H1 (cell line): ENCODE measurements around the gene MICALL2. TPM values are rescaled to one million over a fixed set of nuclear protein-coding genes. Genes with fewer than 3 reads are reported as not detected.

Experiments used
- CTCF ChIA-PET: fragments of 300-600 bp; sonication (Branson Sonifier 250); formaldehyde crosslinking; loops from one replicate; lab custom pipeline; 2021; ENCODE audit not compliant: partially characterized antibody; lab: Charles Lee
- POLR2A ChIA-PET: fragments of 300-600 bp; sonication (Branson Sonifier 250); formaldehyde crosslinking; loops from one replicate; lab custom pipeline; 2021; ENCODE audit warnings: inconsistent platforms; ENCODE audit not compliant: partially characterized antibody; lab: Charles Lee
- DNase-seq, 2 experiments: peaks; one replicate each; pipeline versions ENCODE4 v3.0.0 to v3.0.0-alpha.2; 2010 to 2022; ENCODE audit warnings: low spot score in 2 of 2, low read depth in 1 of 2, mixed read lengths in 1 of 2
- FAIRE-seq: peaks from 2 replicates; lab custom pipeline; 2011; peaks lifted over from hg19 to GRCh38; lab: Jason Lieb, UNC
- H2AFZ ChIP-seq: 2 replicates; pipeline ENCODE4 v1.8.1; 2012; ENCODE audit warnings: low read length, inconsistent platforms
- H2AK5ac ChIP-seq: 2 replicates; pipeline ENCODE4 v1.6.1; 2013; ENCODE audit warnings: low read depth, low read length
- H2BK120ac ChIP-seq: replicated peaks from 2 replicates; pipeline ENCODE3; 2013; ENCODE audit warnings: low read depth, low read length, inconsistent platforms
- H2BK12ac ChIP-seq: 2 replicates; pipeline ENCODE4 v1.6.1; 2013; ENCODE audit warnings: low read depth, low read length
- H2BK15ac ChIP-seq: 2 replicates; pipeline ENCODE4 v1.6.1; 2013; ENCODE audit warnings: low read length
- H2BK20ac ChIP-seq: 2 replicates; pipeline ENCODE4 v1.6.1; 2013; ENCODE audit warnings: low read length
- H2BK5ac ChIP-seq: 2 replicates; pipeline ENCODE4 v1.6.1; 2013; ENCODE audit warnings: low read depth, low read length
- H3K14ac ChIP-seq: 2 replicates; pipeline ENCODE4 v1.6.1; 2013; ENCODE audit warnings: inconsistent platforms; ENCODE audit not compliant: insufficient read length
- H3K18ac ChIP-seq: 2 replicates; pipeline ENCODE4 v1.6.1; 2013; ENCODE audit warnings: low read length; ENCODE audit errors: extremely low read depth
- H3K23ac ChIP-seq: 2 replicates; pipeline ENCODE4 v1.6.1; 2013; ENCODE audit warnings: inconsistent platforms; ENCODE audit not compliant: insufficient read length
- H3K23me2 ChIP-seq: 2 replicates; pipeline ENCODE4 v1.6.1; 2013; ENCODE audit warnings: low read depth, low read length
- H3K27ac ChIP-seq: 2 replicates; pipeline ENCODE4 v1.6.1; 2011; ENCODE audit warnings: low read depth, low read length, inconsistent platforms
- H3K27me3 ChIP-seq, 4 experiments: replicated peaks in 1 of 4; 1 replicate in 1 of 4; 2 replicates in 3 of 4; pipeline versions ENCODE4 v1.6.1 to v1.8.1; 2011 to 2013; ENCODE audit warnings: low read length in 3 of 4, mild to moderate bottlenecking in 3 of 4, inconsistent platforms in 2 of 4, mixed read lengths in 2 of 4, moderate library complexity in 1 of 4; ENCODE audit not compliant: control insufficient read depth in 3 of 4, insufficient read depth in 3 of 4; ENCODE audit errors: extremely low read depth in 1 of 4
- H3K36me3 ChIP-seq, 4 experiments: 2 replicates each; pipeline versions ENCODE4 v1.6.1 to v1.8.1; 2011 to 2013; ENCODE audit warnings: mild to moderate bottlenecking in 4 of 4, low read length in 3 of 4, moderate library complexity in 2 of 4, control low read depth in 1 of 4, inconsistent platforms in 1 of 4; ENCODE audit not compliant: insufficient read depth in 4 of 4, control insufficient read depth in 2 of 4
- H3K4ac ChIP-seq: replicated peaks from 2 replicates; pipeline ENCODE3; 2013; ENCODE audit warnings: low read length, low read depth, mixed read lengths, inconsistent platforms; ENCODE audit not compliant: insufficient read length
- H3K4me1 ChIP-seq, 4 experiments: replicated peaks in 1 of 4; 1 replicate in 1 of 4; 2 replicates in 3 of 4; pipeline versions ENCODE4 v1.6.1 to v1.8.1; 2011 to 2013; ENCODE audit warnings: low read length in 3 of 4, inconsistent platforms in 2 of 4, mixed read lengths in 1 of 4; ENCODE audit not compliant: insufficient read depth in 4 of 4, control insufficient read depth in 3 of 4
- H3K4me2 ChIP-seq, 2 experiments: 2 replicates each; pipeline versions ENCODE4 v1.6.1 to v1.8.1; 2011 to 2013; ENCODE audit warnings: low read depth in 2 of 2, low read length in 2 of 2, control low read depth in 1 of 2, inconsistent platforms in 1 of 2, mild to moderate bottlenecking in 1 of 2; ENCODE audit not compliant: insufficient read depth in 1 of 2
- H3K4me3 ChIP-seq, 4 experiments: fragments of 200-600, 300-600 bp in 1 of 4; sonication (generic), shearing (Covaris generic), sonication (Bioruptor Twin) in 1 of 4; 2 replicates each; pipeline versions ENCODE4 v1.5.1 to v1.8.1; 2011 to 2016; ENCODE audit warnings: low read length in 4 of 4, low read depth in 3 of 4, control low read depth in 2 of 4, inconsistent platforms in 2 of 4, mild to moderate bottlenecking in 2 of 4, mixed read lengths in 1 of 4, moderate library complexity in 1 of 4; ENCODE audit not compliant: insufficient read depth in 2 of 4; ENCODE audit errors: extremely low read depth in 1 of 4
- H3K56ac ChIP-seq: replicated peaks from 2 replicates; pipeline ENCODE3; 2013; ENCODE audit warnings: low read depth, mild to moderate bottlenecking, mixed read lengths, low read length, inconsistent platforms; ENCODE audit not compliant: insufficient read length
- H3K79me1 ChIP-seq: 2 replicates; pipeline ENCODE4 v1.6.1; 2013; ENCODE audit warnings: low read depth, low read length, control low read depth
- H3K79me2 ChIP-seq, 2 experiments: 2 replicates each; pipeline versions ENCODE4 v1.6.1 to v1.8.1; 2012 to 2013; ENCODE audit warnings: low read length in 2 of 2, mild to moderate bottlenecking in 2 of 2, inconsistent platforms in 1 of 2; ENCODE audit not compliant: insufficient read depth in 2 of 2, control insufficient read depth in 1 of 2
- H3K9ac ChIP-seq, 4 experiments: replicated peaks in 1 of 4; 1 replicate in 1 of 4; 2 replicates in 3 of 4; pipeline versions ENCODE4 v1.6.1 to v1.8.1; 2011 to 2013; ENCODE audit warnings: low read depth in 3 of 4, low read length in 3 of 4, control low read depth in 2 of 4, mild to moderate bottlenecking in 2 of 4, moderate library complexity in 2 of 4, inconsistent platforms in 1 of 4; ENCODE audit errors: extremely low read depth in 1 of 4
- H3K9me3 ChIP-seq, 2 experiments: 2 replicates each; pipeline versions ENCODE4 v1.6.1 to v1.8.1; 2012 to 2013; ENCODE audit warnings: mild to moderate bottlenecking in 2 of 2, moderate library complexity in 2 of 2, control low read depth in 1 of 2, inconsistent platforms in 1 of 2, low read depth in 1 of 2, low read length in 1 of 2, mixed read lengths in 1 of 2; ENCODE audit not compliant: insufficient read depth in 2 of 2
- H4K20me1 ChIP-seq, 2 experiments: replicated peaks in 1 of 2; 2 replicates each; pipeline versions ENCODE3 to v1.8.1; 2011 to 2013; ENCODE audit warnings: inconsistent platforms in 2 of 2, low read length in 2 of 2, mild to moderate bottlenecking in 1 of 2; ENCODE audit not compliant: insufficient read depth in 2 of 2, control insufficient read depth in 1 of 2
- H4K5ac ChIP-seq: 2 replicates; pipeline ENCODE4 v1.6.1; 2013; ENCODE audit warnings: low read length, low read depth, mixed read lengths, inconsistent platforms; ENCODE audit not compliant: insufficient read length
- H4K8ac ChIP-seq: 2 replicates; pipeline ENCODE4 v1.8.0; 2013; ENCODE audit warnings: mild to moderate bottlenecking, moderate library complexity, low read length, inconsistent platforms; ENCODE audit not compliant: insufficient read depth; ENCODE audit errors: extremely low read depth
- H4K91ac ChIP-seq: replicated peaks from 2 replicates; pipeline ENCODE3; 2013; ENCODE audit warnings: low read length, mixed read lengths, inconsistent platforms; ENCODE audit not compliant: insufficient read length
- PHF8 ChIP-seq: fragments of 200-600 bp; sonication (generic); conservative IDR thresholded peaks from 2 replicates; pipeline ENCODE4 v1.7.1; 2012; ENCODE audit warnings: low read depth, mild to moderate bottlenecking, inconsistent platforms, low read length, moderate library complexity
- WGBS, 2 experiments: shearing (Covaris generic) in 1 of 2; methylation state at CpG; one replicate each; pipeline versions ENCODE4 v1.1.6 to v1.1.7; 2013 to 2015; ENCODE audit warnings: low lambda C conversion rate in 2 of 2, mixed read lengths in 2 of 2, inconsistent platforms in 1 of 2, low coverage in 1 of 2, missing lambda C conversion rate in 1 of 2; ENCODE audit not compliant: insufficient replicate concordance in 2 of 2, insufficient coverage in 1 of 2, insufficient read length in 1 of 2; ENCODE audit errors: extremely low coverage in 1 of 2, missing lambda C conversion rate in 1 of 2; 5-methylcytosine and 5-hydroxymethylcytosine counted together
- polyA plus RNA-seq, 7 experiments: library from polyadenylated mRNA; depleted of rRNA in 3 of 7; stranded (reverse) in 5 of 7; unstranded in 2 of 7; fragments of >200 nt in 5 of 7; fragments of 200-250 nt in 2 of 7; gene quantifications; 1 replicate in 5 of 7; 2 replicates in 1 of 7; 4 replicates in 1 of 7; pipeline versions ENCODE4 v1.2.1 to v1.2.3, GENCODE V29; 2011 to 2013; ENCODE audit warnings: missing spikeins in 2 of 7, mixed read lengths in 2 of 7
- total RNA-seq: library from RNA; stranded (reverse); fragmentation: NEBNext Ultra II Directional; extraction: Animal tissue kit (Norgen Biotek cat#: 25700); gene quantifications from 2 replicates; pipeline ENCODE4 v1.2.1, GENCODE V29; 2021
- TF ChIP-seq, protein P1 (sequence below): IDR thresholded peaks from 2 replicates; pipeline ENCODE4 v1.6.1; 2012; ENCODE audit warnings: low read length, inconsistent platforms

The MICALL2 gene
- total and polyA plus RNA-seq, 2 of the 8 experiments (the other 6 are each of a cell fraction or from before 2014, with no cell fraction given), result 5.3 to 8.5 TPM

DNA sequence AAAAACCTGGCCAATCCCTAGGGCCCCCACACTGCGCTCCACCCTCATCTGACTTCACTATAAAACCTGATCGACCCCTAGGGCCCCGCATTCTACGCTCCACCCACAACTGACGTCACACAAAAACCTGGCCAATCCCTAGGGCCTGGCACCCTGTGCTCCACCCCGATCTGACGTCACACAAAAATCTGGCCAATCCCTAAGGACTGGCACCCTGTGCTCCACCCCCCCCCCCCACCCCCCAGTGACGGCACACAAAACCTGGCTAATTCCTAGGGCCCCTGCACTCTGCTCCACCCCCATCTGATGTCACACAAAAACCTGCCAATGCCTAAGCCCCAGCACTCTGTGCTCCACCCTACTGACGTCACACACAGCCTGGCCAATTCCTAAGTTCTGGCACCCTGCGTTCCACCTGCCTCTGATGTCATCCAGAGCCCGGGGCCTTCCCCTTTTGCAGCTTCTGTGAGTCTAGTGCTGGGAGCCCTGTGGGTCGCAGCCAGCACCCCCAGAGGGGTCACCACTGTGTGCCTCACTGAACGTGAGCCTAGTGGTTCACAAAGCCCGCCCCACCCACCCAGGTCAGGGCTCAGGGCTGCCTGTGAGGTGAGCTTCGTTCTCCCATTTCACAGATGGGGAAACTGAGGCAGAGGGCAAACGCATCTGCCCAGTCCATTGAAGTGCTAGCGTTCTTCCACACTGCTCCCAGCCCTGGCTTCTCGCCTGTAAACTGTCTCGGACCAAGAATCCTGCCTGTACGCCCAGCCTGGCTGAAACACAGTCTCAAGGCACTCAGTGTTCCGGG is 40.6 kb downstream of the MICALL2 start:
- no peak overlapping the region for H3K14ac ChIP-seq
- H3K4me2 ChIP-seq, result peak overlapping the region in 1 of 2 experiments; percentile 15; a peak in 1 of 4 replicates
- H3K9me3 ChIP-seq, result no peaks in the 10 kb centered on the region
- H3K23ac ChIP-seq, result no peak overlapping the region
- H2AK5ac ChIP-seq, result peak overlapping the region; percentile 86; the same call in 1 of the 2 replicates
- no peaks in the 10 kb centered on the region for H3K27me3 ChIP-seq
- no peaks in the 10 kb centered on the region for H3K79me1 ChIP-seq
- H4K91ac ChIP-seq, result no peak overlapping the region
- no peaks in the 10 kb centered on the region for H3K36me3 ChIP-seq
- H4K8ac ChIP-seq, result peak overlapping the region; percentile 11
- H3K4me1 ChIP-seq, result peaks cover 0 to 6% (median 2%) of the 10 kb centered on the region in 4 experiments; a peak in 4 of 7 replicates
- H2AFZ ChIP-seq, result no peak overlapping the region
- H4K20me1 ChIP-seq, result peaks cover 0 to 8% of the 10 kb centered on the region in 2 experiments
- no peaks in the 10 kb centered on the region for H3K79me2 ChIP-seq
- no peak overlapping the region for H3K27ac ChIP-seq
- WGBS, 2 experiments, result 81% methylated on average over 20 of the region's 21 CpGs; no CpG with 5 or more reads in 1 of the 2 experiments
- no peak overlapping the region for H3K56ac ChIP-seq
- 0 out of 2 replicates have a peak overlapping the region, but pooled peaks have one; percentile 92 for H2BK15ac ChIP-seq
- H3K18ac ChIP-seq, result peak overlapping the region; percentile 1; the same call in 1 of the 2 replicates
- H2BK120ac ChIP-seq, result no peak overlapping the region
- H3K23me2 ChIP-seq, result peaks cover 14% of the 10 kb centered on the region; the same call in 1 of the 2 replicates
- H2BK20ac ChIP-seq, result no peak overlapping the region
- peak; percentile 84 for FAIRE-seq
- H2BK5ac ChIP-seq, result peak overlapping the region; percentile 52; the same call in 1 of the 2 replicates
- no peak overlapping the region for H3K4me3 ChIP-seq
- no peak overlapping the region for H3K4ac ChIP-seq
- H4K5ac ChIP-seq, result no peak overlapping the region
- ChIA-PET CTCF (interaction anchor here (0.6 to 2.9 kb wide), 6 partner anchors 12 to 298 kb away, joined by 3 to 14 read pairs (median 4); no protein-coding TSS in a partner anchor), POLR2A (interaction anchor here (0.9 to 1.2 kb wide), 3 partner anchors 10 to 191 kb away, joined by 3 read pairs; no protein-coding TSS in a partner anchor)
- no peak overlapping the region; a peak in 1 of 7 replicates for H3K9ac ChIP-seq
- DNase-seq, result peak; percentile 43 to 73
- H2BK12ac ChIP-seq, result peak overlapping the region; percentile 84; the same call in 1 of the 2 replicates
- TF ChIP-seq, protein P1, sequence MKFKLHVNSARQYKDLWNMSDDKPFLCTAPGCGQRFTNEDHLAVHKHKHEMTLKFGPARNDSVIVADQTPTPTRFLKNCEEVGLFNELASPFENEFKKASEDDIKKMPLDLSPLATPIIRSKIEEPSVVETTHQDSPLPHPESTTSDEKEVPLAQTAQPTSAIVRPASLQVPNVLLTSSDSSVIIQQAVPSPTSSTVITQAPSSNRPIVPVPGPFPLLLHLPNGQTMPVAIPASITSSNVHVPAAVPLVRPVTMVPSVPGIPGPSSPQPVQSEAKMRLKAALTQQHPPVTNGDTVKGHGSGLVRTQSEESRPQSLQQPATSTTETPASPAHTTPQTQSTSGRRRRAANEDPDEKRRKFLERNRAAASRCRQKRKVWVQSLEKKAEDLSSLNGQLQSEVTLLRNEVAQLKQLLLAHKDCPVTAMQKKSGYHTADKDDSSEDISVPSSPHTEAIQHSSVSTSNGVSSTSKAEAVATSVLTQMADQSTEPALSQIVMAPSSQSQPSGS, result no peak
- TF ChIP-seq PHF8, result no peak
